GM18519 (cell line): ENCODE measurements around the gene ZBTB47.

Source experiments
- ATAC-seq: cut with Tn5 transposase; IDR thresholded peaks from one replicate; pipeline ENCODE4 v1.9.1; 2021; ENCODE audit warnings: mild to moderate bottlenecking, moderate library complexity; ENCODE audit not compliant: unreplicated experiment, low FRiP score

The ZBTB47 gene

GRCh38 chr3:42653560-42654330 lies at the start of gene ZBTB47:
TSS of gene ZBTB47 (plus strand) at chr3:42653697. CDS start at chr3:42658356, 4,659 bp downstream.
- ATAC-seq: no peak

GRCh38 chr3:42605546-42606173 lies 47.8 kb upstream of the ZBTB47 start:
- no peak for ATAC-seq

GRCh38 chr3:42608581-42608980 lies 44.9 kb upstream of the ZBTB47 start:
- ATAC-seq: no peak

GRCh38 chr3:42610976-42611375 lies 42.5 kb upstream of the ZBTB47 start:
- no peak for ATAC-seq

DNA sequence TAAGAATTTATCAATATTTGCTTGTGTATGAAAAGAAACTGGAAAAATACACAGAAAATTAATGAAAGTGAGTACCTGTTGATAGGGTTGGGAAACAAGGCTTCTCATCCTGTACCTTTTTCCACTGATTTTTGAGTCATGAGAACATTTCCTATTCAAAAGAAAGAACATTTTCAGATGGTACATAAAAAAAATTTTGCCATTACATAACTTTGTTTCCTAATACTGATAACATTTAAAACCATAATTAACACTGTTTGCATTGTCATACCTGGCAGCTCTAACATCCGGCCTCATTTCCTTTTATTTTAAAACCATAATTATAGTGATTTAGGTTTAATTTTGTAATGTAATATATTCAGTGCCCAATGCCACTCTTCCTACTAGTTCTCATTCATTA lies 41.3 kb upstream of the ZBTB47 start:
- no peak for ATAC-seq

DNA sequence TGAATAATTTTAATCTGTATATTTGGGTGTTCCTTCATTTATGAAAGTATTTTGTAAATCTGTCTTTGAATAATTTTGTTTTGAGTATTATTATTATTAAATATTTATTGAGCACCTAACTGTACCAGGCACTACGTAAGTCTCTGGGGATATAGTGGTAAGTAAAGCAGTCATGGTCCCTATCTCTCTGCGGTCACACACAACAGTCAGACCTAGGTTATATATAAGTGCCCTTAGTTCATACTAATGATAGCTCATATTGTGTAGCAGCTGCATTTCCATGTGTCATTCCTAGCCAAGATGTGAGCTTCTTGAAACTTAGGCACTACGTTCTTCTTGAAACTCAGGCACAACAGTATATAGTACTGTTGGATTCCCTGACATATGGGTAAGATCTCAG lies 40.6 kb upstream of the ZBTB47 start:
- peak; percentile 55 for ATAC-seq

- ATAC-seq: no peak
Observed at GRCh38 chr3:42613462-42613861, 40.0 kb upstream of the ZBTB47 start.

DNA sequence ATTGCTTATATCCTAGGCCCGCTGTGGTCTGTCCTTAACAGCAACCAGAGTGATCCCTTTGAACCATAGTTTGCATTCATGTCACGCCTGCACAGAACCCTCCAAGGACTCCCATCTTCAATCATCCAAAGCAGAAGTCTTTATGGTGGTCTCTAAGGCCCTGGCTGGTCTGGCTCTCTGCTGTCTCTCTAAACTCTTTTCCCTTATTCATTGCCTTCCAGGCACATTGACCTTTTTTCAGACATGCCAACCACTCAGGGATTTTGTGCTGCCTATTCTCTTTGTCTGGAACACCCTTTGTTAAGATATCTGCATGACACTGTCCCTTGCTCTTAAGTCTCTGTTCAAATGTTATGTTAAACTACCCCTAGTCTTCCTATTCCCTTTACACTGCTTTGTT lies 21.9 kb upstream of the ZBTB47 start:
- no peak for ATAC-seq

- ATAC-seq: no peak
Observed at GRCh38 chr3:42632146-42632545, 21.4 kb upstream of the ZBTB47 start.

GRCh38 chr3:42633544-42633943 lies 20.0 kb upstream of the ZBTB47 start:
- no peak for ATAC-seq

GRCh38 chr3:42635111-42635510 lies 18.4 kb upstream of the ZBTB47 start:
- no peak for ATAC-seq

GRCh38 chr3:42637001-42637400 lies 16.5 kb upstream of the ZBTB47 start:
- no peak for ATAC-seq

- no peak for ATAC-seq
Observed at GRCh38 chr3:42638339-42638842, 15.1 kb upstream of the ZBTB47 start.

GRCh38 chr3:42639192-42639591 lies 14.3 kb upstream of the ZBTB47 start:
- no peak for ATAC-seq

- ATAC-seq: no peak
Observed at GRCh38 chr3:42640129-42640528, 13.4 kb upstream of the ZBTB47 start.

DNA sequence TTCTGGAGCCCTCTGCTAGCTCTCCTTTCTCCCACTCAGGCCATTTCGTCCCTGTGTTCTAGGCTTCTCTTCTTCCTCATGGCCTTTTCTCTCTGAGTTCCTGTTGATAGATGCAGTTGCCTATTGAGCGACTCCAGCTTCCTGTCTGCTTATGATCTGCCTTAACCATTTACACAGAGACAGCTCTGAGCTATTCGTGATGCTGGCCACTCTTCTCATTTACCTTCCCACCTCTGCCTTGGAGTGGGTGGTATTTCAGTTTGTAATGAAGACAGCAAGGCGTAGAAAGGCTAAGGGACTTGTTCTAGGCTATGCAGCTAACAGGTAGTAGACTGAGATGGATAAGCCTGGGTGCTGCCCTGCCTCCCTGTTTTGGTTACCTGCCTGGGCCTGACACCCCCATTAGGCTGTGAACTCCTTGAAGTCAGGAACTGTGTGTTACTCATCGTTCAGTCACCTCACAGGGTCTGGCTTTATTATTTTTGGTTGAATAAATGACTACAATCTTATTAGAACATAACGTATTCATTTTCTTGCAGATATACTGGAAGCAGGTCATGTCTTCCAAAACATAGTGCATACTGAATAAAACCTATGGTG lies 12.6 kb upstream of the ZBTB47 start:
- ATAC-seq: no peak

GRCh38 chr3:42647821-42648459 lies 5.6 kb upstream of the ZBTB47 start:
- no peak for ATAC-seq

GRCh38 chr3:42649006-42649405 lies 4.5 kb upstream of the ZBTB47 start:
- ATAC-seq: no peak

DNA sequence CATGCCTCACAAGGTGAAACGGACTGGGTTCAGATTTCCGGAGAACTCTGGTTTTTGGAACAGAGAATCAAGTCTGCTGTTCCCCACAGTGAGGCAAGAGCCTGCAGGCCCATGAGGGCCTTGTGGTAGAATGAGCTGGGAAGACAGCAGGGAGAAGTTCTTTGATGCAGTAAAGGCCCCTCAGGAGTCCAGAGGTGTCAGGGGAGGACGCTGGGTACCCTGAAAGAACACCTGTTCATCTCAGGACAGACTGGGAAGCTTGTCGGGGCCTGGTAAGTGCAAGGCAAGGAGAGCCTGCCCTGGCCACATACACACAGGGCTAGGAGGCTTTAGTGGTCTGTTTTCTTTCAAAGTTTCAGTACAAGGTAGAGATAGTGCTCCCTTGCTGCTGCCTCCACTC lies 3.7 kb upstream of the ZBTB47 start:
- no peak for ATAC-seq

DNA sequence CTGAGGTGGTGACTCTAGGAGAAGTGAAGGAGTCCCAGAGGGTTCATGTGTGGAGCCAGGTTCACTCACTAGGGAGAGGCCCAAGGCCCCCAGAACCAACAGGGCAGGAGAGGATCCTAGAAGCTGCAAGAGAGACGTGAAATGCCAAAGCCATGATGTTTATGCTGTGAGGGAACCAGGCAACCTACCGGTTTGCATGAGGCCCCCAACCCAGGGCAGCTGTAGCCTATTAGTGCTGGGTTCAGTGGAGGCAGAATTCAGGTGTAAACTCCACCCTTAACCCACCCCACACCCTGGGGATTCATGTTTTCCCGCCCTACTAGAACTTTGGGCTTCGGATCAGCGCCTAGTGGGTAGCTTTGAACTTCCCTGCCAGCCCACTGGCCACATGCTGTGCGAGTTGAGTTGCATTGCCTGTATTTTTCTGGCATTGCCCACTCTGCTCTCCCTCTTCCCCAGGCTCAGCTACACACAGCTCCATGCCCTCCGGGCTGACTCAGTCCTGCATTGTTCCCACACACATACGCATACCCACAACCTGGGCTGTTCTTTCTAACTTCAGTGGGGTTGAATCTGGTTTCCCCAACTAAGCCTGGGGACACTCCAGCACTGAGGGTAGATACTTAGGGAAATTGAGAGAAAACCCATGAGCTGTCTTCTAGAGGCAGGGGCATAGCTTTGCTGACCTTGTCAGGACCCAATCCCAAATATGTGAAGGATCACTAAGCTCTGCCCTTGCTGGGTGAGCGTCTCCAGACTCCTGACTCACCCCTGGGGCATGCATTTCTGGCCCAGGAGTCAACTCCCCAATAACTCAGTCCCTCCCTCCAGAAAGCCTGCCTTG lies 2.0 kb upstream of the ZBTB47 start:
- no peak for ATAC-seq
